ENCODE data around the gene RNF223. TPM values are rescaled to one million over a fixed set of nuclear protein-coding genes. Genes with fewer than 3 reads are reported as not detected.

RNF223 gene
- total RNA-seq, 4 donors from 2014 or later: 1.3 TPM; not detected in 3

GRCh38 chr1:1049318-1050165 is 24.6 kb downstream of the RNF223 start:
- Histone ChIP-seq H3K36me3 (peaks cover 0 to 58% (median 0%) of the 10 kb centered on the region in 3 donors), H3K27ac (no peak overlapping the region), H3K4me1 (no peaks in the 10 kb centered on the region), H3K4me3 (no peak overlapping the region), H3K27me3 (no peaks in the 10 kb centered on the region), H3K9me3 (no peaks in the 10 kb centered on the region)
- no peak for DNase-seq
- no peak for TF ChIP-seq POLR2A (IDR thresholded peaks at IDR 0.05)
- TF ChIP-seq, protein P1, sequence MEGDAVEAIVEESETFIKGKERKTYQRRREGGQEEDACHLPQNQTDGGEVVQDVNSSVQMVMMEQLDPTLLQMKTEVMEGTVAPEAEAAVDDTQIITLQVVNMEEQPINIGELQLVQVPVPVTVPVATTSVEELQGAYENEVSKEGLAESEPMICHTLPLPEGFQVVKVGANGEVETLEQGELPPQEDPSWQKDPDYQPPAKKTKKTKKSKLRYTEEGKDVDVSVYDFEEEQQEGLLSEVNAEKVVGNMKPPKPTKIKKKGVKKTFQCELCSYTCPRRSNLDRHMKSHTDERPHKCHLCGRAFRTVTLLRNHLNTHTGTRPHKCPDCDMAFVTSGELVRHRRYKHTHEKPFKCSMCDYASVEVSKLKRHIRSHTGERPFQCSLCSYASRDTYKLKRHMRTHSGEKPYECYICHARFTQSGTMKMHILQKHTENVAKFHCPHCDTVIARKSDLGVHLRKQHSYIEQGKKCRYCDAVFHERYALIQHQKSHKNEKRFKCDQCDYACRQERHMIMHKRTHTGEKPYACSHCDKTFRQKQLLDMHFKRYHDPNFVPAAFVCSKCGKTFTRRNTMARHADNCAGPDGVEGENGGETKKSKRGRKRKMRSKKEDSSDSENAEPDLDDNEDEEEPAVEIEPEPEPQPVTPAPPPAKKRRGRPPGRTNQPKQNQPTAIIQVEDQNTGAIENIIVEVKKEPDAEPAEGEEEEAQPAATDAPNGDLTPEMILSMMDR (IDR thresholded peaks at IDR 0.05): no peak

DNA sequence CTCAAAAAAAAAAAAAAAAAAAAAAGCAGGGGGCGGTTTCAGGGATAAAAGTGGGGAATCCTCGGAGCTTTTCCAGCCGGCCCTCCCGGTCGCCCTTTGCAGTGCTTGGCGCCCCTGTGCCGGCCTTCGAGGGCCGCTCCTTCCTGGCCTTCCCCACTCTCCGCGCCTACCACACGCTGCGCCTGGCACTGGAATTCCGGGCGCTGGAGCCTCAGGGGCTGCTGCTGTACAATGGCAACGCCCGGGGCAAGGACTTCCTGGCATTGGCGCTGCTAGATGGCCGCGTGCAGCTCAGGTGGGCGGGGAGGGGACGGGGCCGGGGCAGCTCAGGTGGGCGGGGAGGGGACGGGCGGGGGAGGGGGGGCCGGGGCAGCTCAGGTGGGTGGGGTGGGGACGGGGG is 25.3 kb downstream of the RNF223 start:
- TF ChIP-seq POLR2A (IDR thresholded peaks at IDR 0.05): no peak
- TF ChIP-seq, protein P1 (IDR thresholded peaks at IDR 0.05): no peak
- Histone ChIP-seq H3K4me3 (no peak overlapping the region), H3K36me3 (peaks cover 0 to 50% (median 0%) of the 10 kb centered on the region in 3 donors), H3K9me3 (no peaks in the 10 kb centered on the region), H3K27ac (no peak overlapping the region), H3K27me3 (no peaks in the 10 kb centered on the region), H3K4me1 (no peaks in the 10 kb centered on the region)
- DNase-seq: no peak

DNA sequence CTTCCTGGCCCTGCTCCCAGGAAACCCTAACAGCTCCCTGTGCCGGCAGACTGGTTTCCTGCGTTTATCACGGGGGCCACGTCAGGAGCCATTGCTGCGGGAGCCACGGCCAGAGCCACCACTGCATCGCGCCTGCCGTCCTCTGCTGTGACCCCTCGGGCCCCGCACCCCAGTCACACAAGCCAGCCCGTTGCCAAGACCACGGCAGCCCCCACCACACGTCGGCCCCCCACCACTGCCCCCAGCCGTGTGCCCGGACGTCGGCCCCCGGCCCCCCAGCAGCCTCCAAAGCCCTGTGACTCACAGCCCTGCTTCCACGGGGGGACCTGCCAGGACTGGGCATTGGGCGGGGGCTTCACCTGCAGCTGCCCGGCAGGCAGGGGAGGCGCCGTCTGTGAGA is 26.1 kb downstream of the RNF223 start:
- TF ChIP-seq, protein P1 (IDR thresholded peaks at IDR 0.05): no peak
- TF ChIP-seq POLR2A (IDR thresholded peaks at IDR 0.05): no peak
- H3K36me3 ChIP-seq: peaks cover 0 to 46% (median 0%) of the 10 kb centered on the region in 3 donors
- no peaks in the 10 kb centered on the region for H3K27me3 ChIP-seq
- no peaks in the 10 kb centered on the region for H3K9me3 ChIP-seq
- DNase-seq: no peak
- no peak overlapping the region for H3K4me3 ChIP-seq
- H3K4me1 ChIP-seq: no peaks in the 10 kb centered on the region
- H3K27ac ChIP-seq: no peak overlapping the region

GRCh38 chr1:1047407-1047806 is 26.7 kb downstream of the RNF223 start:
- Histone ChIP-seq H3K27ac (no peak overlapping the region), H3K4me1 (no peaks in the 10 kb centered on the region), H3K9me3 (no peaks in the 10 kb centered on the region), H3K27me3 (no peaks in the 10 kb centered on the region), H3K4me3 (no peak overlapping the region), H3K36me3 (peaks cover 0 to 46% (median 0%) of the 10 kb centered on the region in 3 donors)
- DNase-seq: no peak
- TF ChIP-seq, protein P1 (IDR thresholded peaks at IDR 0.05): no peak
- TF ChIP-seq POLR2A (IDR thresholded peaks at IDR 0.05): no peak

DNA sequence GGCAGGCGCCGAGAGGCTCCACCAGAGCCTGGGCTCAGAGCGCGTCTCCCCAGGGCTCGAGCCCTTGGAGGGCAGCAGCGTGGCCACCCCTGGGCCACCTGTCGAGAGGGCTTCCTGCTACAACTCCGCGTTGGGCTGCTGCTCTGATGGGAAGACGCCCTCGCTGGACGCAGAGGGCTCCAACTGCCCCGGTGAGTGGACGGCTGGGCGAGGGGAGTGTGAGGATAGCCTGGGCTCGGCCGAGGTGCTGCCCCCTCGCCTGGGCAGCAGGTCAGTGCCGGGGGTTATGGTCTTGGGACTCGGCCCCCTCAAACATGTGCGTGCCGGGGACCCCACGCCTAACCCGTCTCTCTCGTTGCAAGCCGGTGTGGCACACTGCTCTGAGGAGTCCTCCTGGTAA is 27.3 kb downstream of the RNF223 start:
- H3K27ac ChIP-seq: no peak overlapping the region
- H3K4me1 ChIP-seq: no peaks in the 10 kb centered on the region
- H3K27me3 ChIP-seq: no peaks in the 10 kb centered on the region
- H3K9me3 ChIP-seq: no peaks in the 10 kb centered on the region
- H3K4me3 ChIP-seq: no peak overlapping the region
- H3K36me3 ChIP-seq: peaks cover 0 to 44% (median 0%) of the 10 kb centered on the region in 3 donors
- TF ChIP-seq, protein P1 (IDR thresholded peaks at IDR 0.05): no peak
- TF ChIP-seq POLR2A (IDR thresholded peaks at IDR 0.05): no peak
- no peak for DNase-seq
